Upper lobe of left lung (tissue), 6 donors: ENCODE data around the gene COPS2. TPM values are rescaled to one million over a fixed set of nuclear protein-coding genes. Genes with fewer than 3 reads are reported as not detected.

Source experiments
- ATAC-seq, 2 donors: fragments of 200-7000 bp; cut with Tn5 transposase; one replicate each; pipeline ENCODE4 v1.9.1; 2022; ENCODE audit warnings: mild to moderate bottlenecking in 2 of 2, moderate library complexity in 2 of 2; ENCODE audit not compliant: low FRiP score in 2 of 2
- DNase-seq, 2 donors: peaks; one replicate each; pipeline ENCODE4 v3.0.0-alpha.2; 2019 to 2020
- H3K27ac ChIP-seq, 4 donors: fragments of 200-600 bp; sonication (generic); one replicate each; pipeline ENCODE4 v1.5.1; 2016 to 2019
- H3K27me3 ChIP-seq, 4 donors: fragments of 200-600 bp; sonication (generic); one replicate each; pipeline ENCODE4 v1.5.1; 2017 to 2019
- H3K36me3 ChIP-seq, 4 donors: fragments of 200-600 bp; sonication (generic); one replicate each; pipeline ENCODE4 v1.5.1; 2016 to 2019
- H3K4me1 ChIP-seq, 4 donors: fragments of 200-600 bp; sonication (generic); one replicate each; pipeline ENCODE4 v1.5.1; 2018 to 2019
- H3K4me3 ChIP-seq, 4 donors: fragments of 200-600 bp; sonication (generic); one replicate each; pipeline ENCODE4 v1.5.1; 2017 to 2019; ENCODE audit warnings: mild to moderate bottlenecking in 2 of 4, moderate library complexity in 1 of 4
- H3K9me3 ChIP-seq, 4 donors: fragments of 200-600 bp; sonication (generic); one replicate each; pipeline ENCODE4 v1.5.1; 2018 to 2019
- CTCF ChIP-seq, 6 experiments: fragments of 450-650 bp in 4 of 6; fragments of 200-600 bp in 2 of 6; sonication (generic) in 2 of 6; IDR thresholded peaks; one replicate each; pipeline ENCODE4 v1.5.1; 2016 to 2019; ENCODE audit warnings: antibody characterized with exemption in 6 of 6
- EP300 ChIP-seq, 4 donors: sonication (generic); formaldehyde crosslinking; IDR thresholded peaks; one replicate each; pipeline ENCODE4 v1.5.1; 2017; ENCODE audit warnings: antibody characterized with exemption in 4 of 4, control low read depth in 2 of 4
- POLR2A ChIP-seq, 4 donors: fragments of 450-650 bp; IDR thresholded peaks; one replicate each; pipeline ENCODE4 v1.5.1; 2016 to 2017; ENCODE audit warnings: antibody characterized with exemption in 4 of 4, mild to moderate bottlenecking in 2 of 4
- POLR2AphosphoS5 ChIP-seq, 2 donors: sonication (generic); formaldehyde crosslinking; IDR thresholded peaks; one replicate each; pipeline ENCODE4 v1.5.1; 2017; ENCODE audit warnings: antibody characterized with exemption in 2 of 2
- WGBS, 2 donors: methylation state at CpG; one replicate each; pipeline ENCODE4 v1.1.5; 2017 to 2018; 5-methylcytosine and 5-hydroxymethylcytosine counted together
- total RNA-seq, 6 donors: library from RNA; depleted of rRNA in 4 of 6; stranded (reverse); fragments of >200 nt in 4 of 6; gene quantifications; one replicate each; pipeline versions ENCODE4 v1.1.0 to v1.2.1, GENCODE V29; 2016 to 2021
- donor health status: DM: no; HTN: no; CAD: no; lungs with moderate emphysema.
- donor health status: DM: no; HTN: yes; CAD: no; lungs with severe emphysema.

COPS2 gene
- total RNA-seq, 6 donors from 2014 or later: 16.8 to 65.0 (median 43.0) TPM

GRCh38 chr15:49093252-49094105 lies 61.9 kb downstream of the COPS2 start:
- DNase-seq: no peak
- Histone ChIP-seq H3K9me3 (no peaks in the 10 kb centered on the region), H3K27ac (peak overlapping the region in 2 of 4 donors; percentile 44 to 54), H3K36me3 (no peaks in the 10 kb centered on the region), H3K4me1 (no peaks in the 10 kb centered on the region), H3K4me3 (no peak overlapping the region), H3K27me3 (no peaks in the 10 kb centered on the region)
- no peak for TF ChIP-seq EP300 (IDR thresholded peaks at IDR 0.05)
- TF ChIP-seq POLR2A (IDR thresholded peaks at IDR 0.05): no peak
- TF ChIP-seq POLR2AphosphoS5 (IDR thresholded peaks at IDR 0.05): no peak
- TF ChIP-seq CTCF (IDR thresholded peaks at IDR 0.05): no peak
- ATAC-seq: no peak
- 85 to 86% methylated on average over 4 of the region's 4 CpGs for WGBS, 2 donors

DNA sequence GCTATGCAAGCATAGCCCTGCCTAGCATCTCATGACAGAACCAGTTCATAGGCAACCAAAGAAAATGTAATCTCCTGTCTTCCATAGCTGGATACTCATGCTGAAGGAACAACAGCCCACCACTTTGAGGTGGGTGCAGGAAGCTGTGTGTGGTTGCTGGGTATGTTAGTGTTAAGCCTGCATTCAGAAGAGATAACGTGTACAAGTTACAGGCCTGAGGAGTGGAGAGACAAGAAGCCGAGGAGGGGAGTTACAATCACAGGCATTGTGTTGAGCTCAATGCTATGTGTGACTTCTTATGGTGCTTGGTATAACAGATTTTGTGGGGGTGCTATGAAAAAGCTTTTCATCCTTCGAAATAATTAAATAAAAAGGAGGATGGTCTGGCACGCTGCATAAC lies 66.4 kb downstream of the COPS2 start:
- Histone ChIP-seq H3K36me3 (no peaks in the 10 kb centered on the region), H3K9me3 (no peaks in the 10 kb centered on the region), H3K27ac (no peak overlapping the region), H3K4me1 (peaks cover 0 to 15% (median 2%) of the 10 kb centered on the region in 4 donors), H3K27me3 (no peaks in the 10 kb centered on the region), H3K4me3 (no peak overlapping the region)
- TF ChIP-seq POLR2AphosphoS5 (IDR thresholded peaks at IDR 0.05) (no peak), POLR2A (IDR thresholded peaks at IDR 0.05) (no peak), EP300 (IDR thresholded peaks at IDR 0.05) (no peak), CTCF (IDR thresholded peaks at IDR 0.05) (no peak)
- ATAC-seq (no peak), DNase-seq (no peak)
- WGBS, 2 donors: 86 to 91% methylated on average over 4 of the region's 4 CpGs

DNA sequence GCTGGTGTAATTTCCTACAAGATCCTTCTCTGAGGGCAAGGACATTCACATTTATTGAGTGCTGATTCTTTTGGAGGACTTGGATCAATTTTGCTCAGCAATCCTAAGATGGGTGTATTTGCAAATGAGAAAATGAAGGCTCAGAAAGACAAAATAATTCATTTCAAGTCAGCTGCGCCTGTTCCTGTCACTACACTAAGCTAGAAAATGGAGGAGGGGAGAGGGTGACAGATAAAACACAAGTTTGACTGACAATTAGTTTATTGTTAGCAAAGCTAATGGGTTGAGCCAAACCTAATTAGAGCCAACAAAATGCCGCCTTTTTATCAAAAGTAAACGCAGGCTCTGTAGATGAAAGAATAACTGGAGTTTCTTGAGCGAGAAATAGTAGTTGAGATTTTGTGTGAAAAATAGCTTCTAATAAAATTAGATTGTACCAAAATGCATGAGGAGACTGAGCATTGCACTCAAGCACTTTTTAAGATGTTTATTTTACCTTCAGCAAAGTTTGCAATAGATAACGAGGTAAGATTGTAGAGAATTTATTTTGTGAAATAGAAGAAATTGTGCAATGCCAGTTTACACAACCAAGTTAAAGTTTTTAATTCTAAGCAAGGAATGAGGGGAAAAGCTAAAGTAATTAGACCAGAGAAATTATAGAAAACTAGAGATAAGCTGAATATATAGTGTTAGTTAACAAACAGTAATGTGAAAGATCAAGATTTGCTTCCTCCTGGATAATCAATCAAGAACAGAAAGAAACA lies 69.5 kb downstream of the COPS2 start:
- H3K27me3 ChIP-seq: no peaks in the 10 kb centered on the region
- H3K4me3 ChIP-seq: no peak overlapping the region
- H3K4me1 ChIP-seq: peaks cover 6 to 28% (median 9%) of the 10 kb centered on the region in 4 donors
- peak overlapping the region in 2 of 4 donors; percentile 74 to 82 for H3K27ac ChIP-seq
- no peaks in the 10 kb centered on the region for H3K36me3 ChIP-seq
- ATAC-seq (no peak), DNase-seq (no peak)
- no peaks in the 10 kb centered on the region for H3K9me3 ChIP-seq
- TF ChIP-seq POLR2AphosphoS5 (IDR thresholded peaks at IDR 0.05) (no peak), EP300 (IDR thresholded peaks at IDR 0.05) (no peak), POLR2A (IDR thresholded peaks at IDR 0.05) (no peak), CTCF (IDR thresholded peaks at IDR 0.05) (no peak)
- 49 to 50% methylated on average over 5 of the region's 5 CpGs for WGBS, 2 donors

- no peaks in the 10 kb centered on the region for H3K36me3 ChIP-seq
- H3K9me3 ChIP-seq: no peaks in the 10 kb centered on the region
- TF ChIP-seq POLR2A (IDR thresholded peaks at IDR 0.05) (no peak), CTCF (IDR thresholded peaks at IDR 0.05) (no peak), EP300 (IDR thresholded peaks at IDR 0.05) (no peak), POLR2AphosphoS5 (IDR thresholded peaks at IDR 0.05) (no peak)
- H3K4me3 ChIP-seq: no peak overlapping the region
- ATAC-seq (peak in 1 of 2 donors; percentile 26), DNase-seq (no peak)
- H3K27ac ChIP-seq: peak overlapping the region in 2 of 4 donors; percentile 74 to 82
- peaks cover 6 to 28% (median 9%) of the 10 kb centered on the region in 4 donors for H3K4me1 ChIP-seq
- no peaks in the 10 kb centered on the region for H3K27me3 ChIP-seq
- WGBS, 2 donors: 66 to 84% methylated on average over 3 of the region's 3 CpGs
Observed at GRCh38 chr15:49084285-49084570, 71.2 kb downstream of the COPS2 start.
